ENCODE measurements around the gene HTT-AS.

HTT-AS gene

GRCh38 chr4:3025881-3026280 lies 48.5 kb downstream of the HTT-AS start:
- no peak for DNase-seq

GRCh38 chr4:3022651-3023050 lies 51.7 kb downstream of the HTT-AS start:
- no peak for DNase-seq

- DNase-seq, result no peak
These were observed 52.2 kb downstream of the HTT-AS start for GRCh38 chr4:3022112-3022511.

- DNase-seq, result no peak
These were observed 52.7 kb downstream of the HTT-AS start for GRCh38 chr4:3021627-3022026.

GRCh38 chr4:3021127-3021526 lies 53.2 kb downstream of the HTT-AS start:
- no peak for DNase-seq

GRCh38 chr4:3019145-3019846 lies 55.0 kb downstream of the HTT-AS start:
- no peak for DNase-seq

- no peak for DNase-seq
These were observed 56.8 kb downstream of the HTT-AS start for GRCh38 chr4:3017504-3017903.

- no peak for DNase-seq
These were observed 57.4 kb downstream of the HTT-AS start for GRCh38 chr4:3016961-3017360.

GRCh38 chr4:3013839-3014350 lies 60.4 kb downstream of the HTT-AS start:
- DNase-seq, result no peak
